H1 (cell line): Measurements from ENCODE around the gene STARD9. TPM values are rescaled to one million over a fixed set of nuclear protein-coding genes. Genes with fewer than 3 reads are reported as not detected.

Experiments used
- CTCF ChIA-PET: fragments of 300-600 bp; sonication (Branson Sonifier 250); formaldehyde crosslinking; loops from one replicate; lab custom pipeline; 2021; ENCODE audit not compliant: partially characterized antibody; lab: Charles Lee
- POLR2A ChIA-PET: fragments of 300-600 bp; sonication (Branson Sonifier 250); formaldehyde crosslinking; loops from one replicate; lab custom pipeline; 2021; ENCODE audit warnings: inconsistent platforms; ENCODE audit not compliant: partially characterized antibody; lab: Charles Lee
- DNase-seq, 2 experiments: peaks; one replicate each; pipeline versions ENCODE4 v3.0.0 to v3.0.0-alpha.2; 2010 to 2022; ENCODE audit warnings: low spot score in 2 of 2, low read depth in 1 of 2, mixed read lengths in 1 of 2
- FAIRE-seq: peaks from 2 replicates; lab custom pipeline; 2011; peaks lifted over from hg19 to GRCh38; lab: Jason Lieb, UNC
- H2AFZ ChIP-seq: 2 replicates; pipeline ENCODE4 v1.8.1; 2012; ENCODE audit warnings: low read length, inconsistent platforms
- H2AK5ac ChIP-seq: 2 replicates; pipeline ENCODE4 v1.6.1; 2013; ENCODE audit warnings: low read depth, low read length
- H2BK120ac ChIP-seq: replicated peaks from 2 replicates; pipeline ENCODE3; 2013; ENCODE audit warnings: low read depth, low read length, inconsistent platforms
- H2BK12ac ChIP-seq: 2 replicates; pipeline ENCODE4 v1.6.1; 2013; ENCODE audit warnings: low read depth, low read length
- H2BK15ac ChIP-seq: 2 replicates; pipeline ENCODE4 v1.6.1; 2013; ENCODE audit warnings: low read length
- H2BK20ac ChIP-seq: 2 replicates; pipeline ENCODE4 v1.6.1; 2013; ENCODE audit warnings: low read length
- H2BK5ac ChIP-seq: 2 replicates; pipeline ENCODE4 v1.6.1; 2013; ENCODE audit warnings: low read depth, low read length
- H3K14ac ChIP-seq: 2 replicates; pipeline ENCODE4 v1.6.1; 2013; ENCODE audit warnings: inconsistent platforms; ENCODE audit not compliant: insufficient read length
- H3K18ac ChIP-seq: 2 replicates; pipeline ENCODE4 v1.6.1; 2013; ENCODE audit warnings: low read length; ENCODE audit errors: extremely low read depth
- H3K23ac ChIP-seq: 2 replicates; pipeline ENCODE4 v1.6.1; 2013; ENCODE audit warnings: inconsistent platforms; ENCODE audit not compliant: insufficient read length
- H3K23me2 ChIP-seq: 2 replicates; pipeline ENCODE4 v1.6.1; 2013; ENCODE audit warnings: low read depth, low read length
- H3K27ac ChIP-seq: 2 replicates; pipeline ENCODE4 v1.6.1; 2011; ENCODE audit warnings: low read depth, low read length, inconsistent platforms
- H3K27me3 ChIP-seq, 4 experiments: replicated peaks in 1 of 4; 1 replicate in 1 of 4; 2 replicates in 3 of 4; pipeline versions ENCODE4 v1.6.1 to v1.8.1; 2011 to 2013; ENCODE audit warnings: low read length in 3 of 4, mild to moderate bottlenecking in 3 of 4, inconsistent platforms in 2 of 4, mixed read lengths in 2 of 4, moderate library complexity in 1 of 4; ENCODE audit not compliant: control insufficient read depth in 3 of 4, insufficient read depth in 3 of 4; ENCODE audit errors: extremely low read depth in 1 of 4
- H3K36me3 ChIP-seq, 4 experiments: 2 replicates each; pipeline versions ENCODE4 v1.6.1 to v1.8.1; 2011 to 2013; ENCODE audit warnings: mild to moderate bottlenecking in 4 of 4, low read length in 3 of 4, moderate library complexity in 2 of 4, control low read depth in 1 of 4, inconsistent platforms in 1 of 4; ENCODE audit not compliant: insufficient read depth in 4 of 4, control insufficient read depth in 2 of 4
- H3K4ac ChIP-seq: replicated peaks from 2 replicates; pipeline ENCODE3; 2013; ENCODE audit warnings: low read length, low read depth, mixed read lengths, inconsistent platforms; ENCODE audit not compliant: insufficient read length
- H3K4me1 ChIP-seq, 4 experiments: replicated peaks in 1 of 4; 1 replicate in 1 of 4; 2 replicates in 3 of 4; pipeline versions ENCODE4 v1.6.1 to v1.8.1; 2011 to 2013; ENCODE audit warnings: low read length in 3 of 4, inconsistent platforms in 2 of 4, mixed read lengths in 1 of 4; ENCODE audit not compliant: insufficient read depth in 4 of 4, control insufficient read depth in 3 of 4
- H3K4me2 ChIP-seq, 2 experiments: 2 replicates each; pipeline versions ENCODE4 v1.6.1 to v1.8.1; 2011 to 2013; ENCODE audit warnings: low read depth in 2 of 2, low read length in 2 of 2, control low read depth in 1 of 2, inconsistent platforms in 1 of 2, mild to moderate bottlenecking in 1 of 2; ENCODE audit not compliant: insufficient read depth in 1 of 2
- H3K4me3 ChIP-seq, 4 experiments: fragments of 200-600, 300-600 bp in 1 of 4; sonication (generic), shearing (Covaris generic), sonication (Bioruptor Twin) in 1 of 4; 2 replicates each; pipeline versions ENCODE4 v1.5.1 to v1.8.1; 2011 to 2016; ENCODE audit warnings: low read length in 4 of 4, low read depth in 3 of 4, control low read depth in 2 of 4, inconsistent platforms in 2 of 4, mild to moderate bottlenecking in 2 of 4, mixed read lengths in 1 of 4, moderate library complexity in 1 of 4; ENCODE audit not compliant: insufficient read depth in 2 of 4; ENCODE audit errors: extremely low read depth in 1 of 4
- H3K56ac ChIP-seq: replicated peaks from 2 replicates; pipeline ENCODE3; 2013; ENCODE audit warnings: low read depth, mild to moderate bottlenecking, mixed read lengths, low read length, inconsistent platforms; ENCODE audit not compliant: insufficient read length
- H3K79me1 ChIP-seq: 2 replicates; pipeline ENCODE4 v1.6.1; 2013; ENCODE audit warnings: low read depth, low read length, control low read depth
- H3K79me2 ChIP-seq, 2 experiments: 2 replicates each; pipeline versions ENCODE4 v1.6.1 to v1.8.1; 2012 to 2013; ENCODE audit warnings: low read length in 2 of 2, mild to moderate bottlenecking in 2 of 2, inconsistent platforms in 1 of 2; ENCODE audit not compliant: insufficient read depth in 2 of 2, control insufficient read depth in 1 of 2
- H3K9ac ChIP-seq, 4 experiments: replicated peaks in 1 of 4; 1 replicate in 1 of 4; 2 replicates in 3 of 4; pipeline versions ENCODE4 v1.6.1 to v1.8.1; 2011 to 2013; ENCODE audit warnings: low read depth in 3 of 4, low read length in 3 of 4, control low read depth in 2 of 4, mild to moderate bottlenecking in 2 of 4, moderate library complexity in 2 of 4, inconsistent platforms in 1 of 4; ENCODE audit errors: extremely low read depth in 1 of 4
- H3K9me3 ChIP-seq, 2 experiments: 2 replicates each; pipeline versions ENCODE4 v1.6.1 to v1.8.1; 2012 to 2013; ENCODE audit warnings: mild to moderate bottlenecking in 2 of 2, moderate library complexity in 2 of 2, control low read depth in 1 of 2, inconsistent platforms in 1 of 2, low read depth in 1 of 2, low read length in 1 of 2, mixed read lengths in 1 of 2; ENCODE audit not compliant: insufficient read depth in 2 of 2
- H4K20me1 ChIP-seq, 2 experiments: replicated peaks in 1 of 2; 2 replicates each; pipeline versions ENCODE3 to v1.8.1; 2011 to 2013; ENCODE audit warnings: inconsistent platforms in 2 of 2, low read length in 2 of 2, mild to moderate bottlenecking in 1 of 2; ENCODE audit not compliant: insufficient read depth in 2 of 2, control insufficient read depth in 1 of 2
- H4K5ac ChIP-seq: 2 replicates; pipeline ENCODE4 v1.6.1; 2013; ENCODE audit warnings: low read length, low read depth, mixed read lengths, inconsistent platforms; ENCODE audit not compliant: insufficient read length
- H4K8ac ChIP-seq: 2 replicates; pipeline ENCODE4 v1.8.0; 2013; ENCODE audit warnings: mild to moderate bottlenecking, moderate library complexity, low read length, inconsistent platforms; ENCODE audit not compliant: insufficient read depth; ENCODE audit errors: extremely low read depth
- H4K91ac ChIP-seq: replicated peaks from 2 replicates; pipeline ENCODE3; 2013; ENCODE audit warnings: low read length, mixed read lengths, inconsistent platforms; ENCODE audit not compliant: insufficient read length
- CREB1 ChIP-seq: IDR thresholded peaks from 2 replicates; pipeline ENCODE4 v1.6.1; 2012; ENCODE audit warnings: inconsistent platforms
- RFX5 ChIP-seq: IDR thresholded peaks from 2 replicates; pipeline ENCODE4 v1.6.1; 2011; ENCODE audit warnings: low read depth, low read length, improper control_type of control experiment, borderline replicate concordance
- SIN3A ChIP-seq, 2 experiments: IDR thresholded peaks in 1 of 2; conservative IDR thresholded peaks in 1 of 2; 2 replicates each; pipeline ENCODE4 v1.6.1; 2011 to 2012; ENCODE audit warnings: low read length in 2 of 2, improper control_type of control experiment in 1 of 2, low read depth in 1 of 2, mild to moderate bottlenecking in 1 of 2
- SRF ChIP-seq: IDR thresholded peaks from 2 replicates; pipeline ENCODE4 v1.6.1; 2011; ENCODE audit warnings: mild to moderate bottlenecking, low read depth, low read length, moderate library complexity
- WGBS, 2 experiments: shearing (Covaris generic) in 1 of 2; methylation state at CpG; one replicate each; pipeline versions ENCODE4 v1.1.6 to v1.1.7; 2013 to 2015; ENCODE audit warnings: low lambda C conversion rate in 2 of 2, mixed read lengths in 2 of 2, inconsistent platforms in 1 of 2, low coverage in 1 of 2, missing lambda C conversion rate in 1 of 2; ENCODE audit not compliant: insufficient replicate concordance in 2 of 2, insufficient coverage in 1 of 2, insufficient read length in 1 of 2; ENCODE audit errors: extremely low coverage in 1 of 2, missing lambda C conversion rate in 1 of 2; 5-methylcytosine and 5-hydroxymethylcytosine counted together
- polyA plus RNA-seq, 7 experiments: library from polyadenylated mRNA; depleted of rRNA in 3 of 7; stranded (reverse) in 5 of 7; unstranded in 2 of 7; fragments of >200 nt in 5 of 7; fragments of 200-250 nt in 2 of 7; gene quantifications; 1 replicate in 5 of 7; 2 replicates in 1 of 7; 4 replicates in 1 of 7; pipeline versions ENCODE4 v1.2.1 to v1.2.3, GENCODE V29; 2011 to 2013; ENCODE audit warnings: missing spikeins in 2 of 7, mixed read lengths in 2 of 7
- total RNA-seq: library from RNA; stranded (reverse); fragmentation: NEBNext Ultra II Directional; extraction: Animal tissue kit (Norgen Biotek cat#: 25700); gene quantifications from 2 replicates; pipeline ENCODE4 v1.2.1, GENCODE V29; 2021

Gene STARD9
- total and polyA plus RNA-seq, 2 of the 8 experiments (the other 6 are each of a cell fraction or from before 2014, with no cell fraction given): 2.8 to 7.0 TPM

- no peaks in the 10 kb centered on the region; a peak in 1 of 8 replicates for H3K36me3 ChIP-seq
- no peak for TF ChIP-seq RFX5
- no peak for TF ChIP-seq CREB1
- no peak for TF ChIP-seq SIN3A (conservative IDR thresholded peaks at IDR 0.05 in 1 of 2, IDR thresholded peaks at IDR 0.05 in 1 of 2; ENCODE audit: low read depth in 1 of 2, low read length in 2 of 2)
- TF ChIP-seq SRF: no peak
- H2BK120ac ChIP-seq: no peak overlapping the region
- no peak overlapping the region for H4K8ac ChIP-seq
- H4K91ac ChIP-seq: no peak overlapping the region
- H2BK20ac ChIP-seq: no peak overlapping the region
- H4K5ac ChIP-seq: no peak overlapping the region
- H2BK15ac ChIP-seq: no peak overlapping the region
- H3K14ac ChIP-seq: no peak overlapping the region
- H3K4me3 ChIP-seq: no peak overlapping the region
- H2AFZ ChIP-seq: no peak overlapping the region
- H2AK5ac ChIP-seq: no peak overlapping the region
- CTCF ChIA-PET: interaction anchor here (1.4 to 3.2 kb wide), 12 partner anchors 9 to 445 kb away, joined by 4 to 28 read pairs (median 8); partner anchors contain the start of gene STARD9
- FAIRE-seq: no peak
- H3K27ac ChIP-seq: no peak overlapping the region
- H3K23me2 ChIP-seq: no peaks in the 10 kb centered on the region
- H3K27me3 ChIP-seq: no peaks in the 10 kb centered on the region
- H3K4ac ChIP-seq: no peak overlapping the region
- POLR2A ChIA-PET: interaction anchor here (0.6 to 2.4 kb wide), 3 partner anchors 9 to 444 kb away, joined by 3 to 13 read pairs (median 3); no protein-coding TSS in a partner anchor
- H3K18ac ChIP-seq: no peak overlapping the region
- H4K20me1 ChIP-seq: no peaks in the 10 kb centered on the region
- H2BK12ac ChIP-seq: no peak overlapping the region
- no peak overlapping the region for H3K4me2 ChIP-seq
- no peak overlapping the region for H3K56ac ChIP-seq
- H3K9me3 ChIP-seq: no peaks in the 10 kb centered on the region
- no peak overlapping the region for H2BK5ac ChIP-seq
- DNase-seq: no peak
- no peaks in the 10 kb centered on the region for H3K79me1 ChIP-seq
- H3K4me1 ChIP-seq: peaks cover 0 to 4% (median under 1%) of the 10 kb centered on the region in 4 experiments; a peak in 2 of 7 replicates
- no peaks in the 10 kb centered on the region for H3K79me2 ChIP-seq
- WGBS, 2 experiments: 92% methylated on average over 5 of the region's 5 CpGs; no CpG with 5 or more reads in 1 of the 2 experiments
- H3K23ac ChIP-seq: no peak overlapping the region
- no peak overlapping the region for H3K9ac ChIP-seq
Measured at GRCh38 chr15:42590619-42591237, 15.3 kb downstream of the STARD9 start.
